ENCODE results near the gene C2orf80. TPM values are rescaled to one million over a fixed set of nuclear protein-coding genes. Genes with fewer than 3 reads are reported as not detected.
"Not testable (repeated sequence)": the region's sequence is repeated elsewhere in the genome, so short reads cannot be mapped to it uniquely, and the experiment has no call there.

C2orf80 gene
- 1.9 TPM for polyA plus RNA-seq (2013, experiment 1 of 4)
- 0.46 TPM for polyA plus RNA-seq (2013, experiment 2 of 4)
- polyA plus RNA-seq (2013, experiment 3 of 4), result 2.1 TPM
- 1.6 TPM for polyA plus RNA-seq (2013, experiment 4 of 4)

DNA sequence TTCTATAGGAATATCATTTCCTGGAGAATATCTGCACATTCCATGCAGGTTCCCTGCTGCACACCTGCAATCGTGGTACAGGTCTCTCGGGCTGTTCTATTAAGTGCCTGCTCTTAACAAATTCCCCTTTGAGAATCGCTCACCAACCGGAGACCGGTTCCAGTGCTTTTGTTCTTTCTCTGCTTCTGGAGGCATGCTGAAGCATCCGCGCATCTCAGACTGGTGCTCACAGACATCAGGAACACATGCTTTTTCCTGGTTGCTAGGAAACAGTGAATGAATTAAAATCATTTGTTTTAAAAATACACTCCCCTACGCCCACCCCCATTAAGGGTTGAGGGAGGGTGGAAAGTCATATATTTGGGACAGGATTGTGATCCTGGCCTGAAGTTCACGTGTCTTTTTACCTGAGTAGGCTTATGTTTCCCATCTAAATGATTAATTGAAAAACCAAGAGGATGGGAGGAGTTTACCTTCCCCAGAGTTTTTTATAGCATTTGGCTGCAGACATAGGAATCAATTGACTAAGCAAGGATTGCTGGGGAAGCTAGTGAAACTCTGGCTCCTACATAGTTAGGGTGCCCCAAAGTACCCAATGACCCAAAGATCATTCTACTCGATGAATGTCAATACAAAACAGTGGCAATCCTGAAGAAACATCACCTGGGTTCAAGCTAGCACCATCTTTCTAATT, at the start of gene C2orf80:
C2orf80 (minus strand) TSS at position 221 of the 694 bp plus-strand sequence. CDS start 3,044 bp downstream, outside the sequence.
- Histone ChIP-seq H3K27ac (ENCODE audit: insufficient read depth, low read depth, low read length, poor library complexity, severe bottlenecking) (peak within 1 kb of the TSS; percentile 91), H3K4me3 (ENCODE audit: insufficient read depth, low read depth, low read length) (no peak within 1 kb of the TSS), H3K4me1 (ENCODE audit: control insufficient read depth, insufficient read depth, low read length) (peaks cover 34% of the 10 kb centered on the region), H3K36me3 (ENCODE audit: control insufficient read depth, insufficient read depth, low read length) (no peaks in the 10 kb centered on the region), H3K27me3 (ENCODE audit: control insufficient read depth, insufficient read depth, low read length, poor library complexity, severe bottlenecking) (no peaks in the 10 kb centered on the region), H3K9me3 (ENCODE audit: control insufficient read depth, low read length) (no peaks in the 10 kb centered on the region)
- 53 to 69% methylated on average over 9 to 10 of the region's 10 CpGs for WGBS, 2 experiments

- peaks cover 22% of the 10 kb centered on the region for H3K36me3 ChIP-seq (ENCODE audit: control insufficient read depth, insufficient read depth, low read length)
Observed at GRCh38 chr2:208235860-208236259, 46.0 kb upstream of the C2orf80 start.

DNA sequence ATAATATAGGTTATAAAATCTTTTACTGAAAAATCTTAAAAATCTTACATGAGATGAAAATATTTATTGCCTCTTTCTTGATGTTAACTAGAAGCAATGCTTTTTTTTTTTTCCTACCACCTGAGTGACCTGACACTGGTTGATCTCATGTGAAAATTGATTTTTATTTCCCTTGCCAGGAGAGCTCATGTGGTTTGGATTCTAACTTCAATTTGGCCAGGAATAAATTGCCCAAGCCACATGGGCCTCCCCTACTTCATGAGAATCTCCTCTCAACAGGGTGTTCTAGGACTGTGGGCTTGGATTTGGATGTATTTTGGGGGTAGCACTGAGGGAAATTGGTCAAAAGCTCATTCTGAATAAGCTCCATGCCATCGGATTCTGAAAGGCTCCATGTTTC, 45.0 kb upstream of the C2orf80 start:
- WGBS, 2 experiments, result 89 to 97% methylated on average over 1 of the region's 1 CpG
- peaks cover 19% of the 10 kb centered on the region for H3K36me3 ChIP-seq (ENCODE audit: control insufficient read depth, insufficient read depth, low read length)
- H3K27ac ChIP-seq (ENCODE audit: insufficient read depth, low read depth, low read length, poor library complexity, severe bottlenecking), result no peak overlapping the region
- no peak overlapping the region for H3K4me3 ChIP-seq (ENCODE audit: insufficient read depth, low read depth, low read length)
- no peaks in the 10 kb centered on the region for H3K27me3 ChIP-seq (ENCODE audit: control insufficient read depth, insufficient read depth, low read length, poor library complexity, severe bottlenecking)
- H3K9me3 ChIP-seq (ENCODE audit: control insufficient read depth, low read length), result no peaks in the 10 kb centered on the region
- no peaks in the 10 kb centered on the region for H3K4me1 ChIP-seq (ENCODE audit: control insufficient read depth, insufficient read depth, low read length)

More at GRCh38 chr2:208235860-208236259, 46.0 kb upstream of the C2orf80 start:
- Histone ChIP-seq H3K4me3 (ENCODE audit: insufficient read depth, low read depth, low read length) (no peak overlapping the region), H3K27me3 (ENCODE audit: control insufficient read depth, insufficient read depth, low read length, poor library complexity, severe bottlenecking) (no peaks in the 10 kb centered on the region), H3K9me3 (ENCODE audit: control insufficient read depth, low read length) (no peaks in the 10 kb centered on the region), H3K4me1 (ENCODE audit: control insufficient read depth, insufficient read depth, low read length) (no peaks in the 10 kb centered on the region), H3K27ac (ENCODE audit: insufficient read depth, low read depth, low read length, poor library complexity, severe bottlenecking) (no peak overlapping the region)
- WGBS, 2 experiments, result no CpG with 5 or more reads among the region's 2 CpGs

DNA sequence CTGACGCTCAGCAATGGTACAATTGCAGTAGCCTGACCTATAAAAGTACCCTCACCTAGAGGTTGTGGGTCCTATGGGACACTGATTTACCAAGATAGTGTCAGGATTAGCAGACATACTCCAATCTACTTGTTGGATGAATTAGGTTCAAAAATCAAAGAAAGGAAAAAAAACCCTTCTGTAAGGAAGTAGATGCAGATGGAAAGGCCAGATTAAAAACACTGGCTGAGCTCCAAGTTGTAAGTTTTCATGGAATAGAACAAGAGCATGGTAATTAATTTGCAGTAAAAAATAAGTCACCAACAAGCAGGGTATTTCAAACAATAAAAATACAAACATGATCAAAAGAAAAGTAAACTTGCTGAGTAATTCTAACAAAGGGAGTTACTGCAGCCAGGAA, 38.6 kb upstream of the C2orf80 start:
- Histone ChIP-seq H3K4me1 (ENCODE audit: control insufficient read depth, insufficient read depth, low read length) (no peaks in the 10 kb centered on the region), H3K4me3 (ENCODE audit: insufficient read depth, low read depth, low read length) (no peak overlapping the region), H3K36me3 (ENCODE audit: control insufficient read depth, insufficient read depth, low read length) (no peaks in the 10 kb centered on the region), H3K27me3 (ENCODE audit: control insufficient read depth, insufficient read depth, low read length, poor library complexity, severe bottlenecking) (no peaks in the 10 kb centered on the region), H3K27ac (ENCODE audit: insufficient read depth, low read depth, low read length, poor library complexity, severe bottlenecking) (no peak overlapping the region), H3K9me3 (ENCODE audit: control insufficient read depth, low read length) (no peaks in the 10 kb centered on the region)
- WGBS, 2 experiments, result 96 to 100% methylated on average over 1 of the region's 1 CpG

- Histone ChIP-seq H3K4me3 (ENCODE audit: insufficient read depth, low read depth, low read length) (no peak overlapping the region), H3K27ac (ENCODE audit: insufficient read depth, low read depth, low read length, poor library complexity, severe bottlenecking) (no peak overlapping the region), H3K9me3 (ENCODE audit: control insufficient read depth, low read length) (no peaks in the 10 kb centered on the region), H3K36me3 (ENCODE audit: control insufficient read depth, insufficient read depth, low read length) (no peaks in the 10 kb centered on the region), H3K4me1 (ENCODE audit: control insufficient read depth, insufficient read depth, low read length) (no peaks in the 10 kb centered on the region), H3K27me3 (ENCODE audit: control insufficient read depth, insufficient read depth, low read length, poor library complexity, severe bottlenecking) (no peaks in the 10 kb centered on the region)
- 94 to 95% methylated on average over 33 of the region's 33 CpGs for whole genome bisulfite sequencing, 2 experiments
Observed at GRCh38 chr2:208227581-208228232, 37.9 kb upstream of the C2orf80 start.

DNA sequence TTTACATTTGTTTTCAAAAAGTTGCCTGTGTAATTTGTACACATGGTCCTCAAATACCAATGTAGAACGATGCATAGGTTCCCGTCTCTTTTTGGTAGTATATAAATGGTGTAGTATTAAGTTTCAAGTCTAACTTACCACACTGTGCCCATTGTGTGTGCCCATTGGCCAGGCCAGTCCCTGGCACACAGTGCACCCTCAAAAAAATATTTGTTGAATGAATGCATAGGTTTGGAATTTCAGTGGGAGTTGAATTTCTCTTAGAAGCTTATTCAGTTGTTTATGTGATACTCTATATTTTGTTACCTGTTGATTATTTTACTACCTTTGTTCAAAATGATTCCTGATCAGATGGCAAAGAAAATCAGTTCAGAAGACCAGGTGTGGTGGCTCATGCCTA, 35.0 kb upstream of the C2orf80 start:
- no peaks in the 10 kb centered on the region for H3K4me1 ChIP-seq (ENCODE audit: control insufficient read depth, insufficient read depth, low read length)
- no peaks in the 10 kb centered on the region for H3K36me3 ChIP-seq (ENCODE audit: control insufficient read depth, insufficient read depth, low read length)
- H3K27me3 ChIP-seq (ENCODE audit: control insufficient read depth, insufficient read depth, low read length, poor library complexity, severe bottlenecking), result no peaks in the 10 kb centered on the region
- no peak overlapping the region for H3K27ac ChIP-seq (ENCODE audit: insufficient read depth, low read depth, low read length, poor library complexity, severe bottlenecking)
- no peak overlapping the region for H3K4me3 ChIP-seq (ENCODE audit: insufficient read depth, low read depth, low read length)
- H3K9me3 ChIP-seq (ENCODE audit: control insufficient read depth, low read length), result no peaks in the 10 kb centered on the region
- WGBS, 2 experiments, result 94 to 100% methylated on average over 2 of the region's 2 CpGs

DNA sequence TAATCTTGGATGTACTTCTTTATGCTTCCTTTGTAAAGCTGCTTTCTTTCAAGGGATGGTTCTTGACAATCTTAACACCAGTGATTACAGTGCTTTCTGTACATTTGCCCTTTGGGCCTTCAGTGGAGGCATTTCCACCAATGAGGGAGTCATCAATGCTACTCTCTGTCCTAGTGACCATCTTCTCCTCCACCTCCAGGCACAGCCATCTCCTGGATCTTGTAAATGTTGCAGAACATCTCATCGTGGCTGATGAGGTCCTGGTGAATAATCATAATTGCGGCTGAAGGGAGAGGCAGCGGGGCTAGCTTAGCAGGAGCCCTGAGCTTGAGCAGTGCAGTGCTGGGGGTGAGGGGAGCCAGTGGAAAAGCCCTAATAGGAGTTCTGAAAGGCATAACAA, 32.5 kb upstream of the C2orf80 start:
- H3K27me3 ChIP-seq (ENCODE audit: control insufficient read depth, insufficient read depth, low read length, poor library complexity, severe bottlenecking), result no peaks in the 10 kb centered on the region
- no peak overlapping the region for H3K4me3 ChIP-seq (ENCODE audit: insufficient read depth, low read depth, low read length)
- WGBS, 2 experiments, result 94 to 97% methylated on average over 3 of the region's 3 CpGs
- H3K27ac ChIP-seq (ENCODE audit: insufficient read depth, low read depth, low read length, poor library complexity, severe bottlenecking), result no peak overlapping the region
- H3K9me3 ChIP-seq (ENCODE audit: control insufficient read depth, low read length), result no peaks in the 10 kb centered on the region
- H3K36me3 ChIP-seq (ENCODE audit: control insufficient read depth, insufficient read depth, low read length), result no peaks in the 10 kb centered on the region
- no peaks in the 10 kb centered on the region for H3K4me1 ChIP-seq (ENCODE audit: control insufficient read depth, insufficient read depth, low read length)

DNA sequence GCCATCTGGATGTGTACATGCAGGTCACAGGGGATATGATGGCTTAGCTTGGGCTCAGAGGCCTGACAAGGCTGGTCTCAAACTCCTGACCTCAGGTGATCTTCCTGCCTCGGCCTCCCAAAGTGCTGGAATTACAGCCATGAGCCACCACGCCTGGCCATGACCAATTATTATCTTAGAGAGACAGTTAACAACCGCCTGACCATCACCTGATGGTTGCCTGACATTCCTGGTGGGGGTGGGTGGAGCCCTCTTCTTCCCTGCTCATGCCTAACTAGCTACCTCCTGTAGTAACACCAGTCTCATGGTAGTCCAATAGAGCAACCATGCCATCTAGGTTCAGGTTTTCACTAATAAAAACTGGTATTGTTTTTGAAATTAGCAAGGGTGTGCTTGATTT, 32.0 kb upstream of the C2orf80 start:
- not testable (repeated sequence) for H3K4me1 ChIP-seq (ENCODE audit: control insufficient read depth, insufficient read depth, low read length); H3K36me3 ChIP-seq (ENCODE audit: control insufficient read depth, insufficient read depth, low read length); H3K4me3 ChIP-seq (ENCODE audit: insufficient read depth, low read depth, low read length); H3K27me3 ChIP-seq (ENCODE audit: control insufficient read depth, insufficient read depth, low read length, poor library complexity, severe bottlenecking); H3K9me3 ChIP-seq (ENCODE audit: control insufficient read depth, low read length); H3K27ac ChIP-seq (ENCODE audit: insufficient read depth, low read depth, low read length, poor library complexity, severe bottlenecking)
- 93 to 99% methylated on average over 3 of the region's 3 CpGs for WGBS, 2 experiments

DNA sequence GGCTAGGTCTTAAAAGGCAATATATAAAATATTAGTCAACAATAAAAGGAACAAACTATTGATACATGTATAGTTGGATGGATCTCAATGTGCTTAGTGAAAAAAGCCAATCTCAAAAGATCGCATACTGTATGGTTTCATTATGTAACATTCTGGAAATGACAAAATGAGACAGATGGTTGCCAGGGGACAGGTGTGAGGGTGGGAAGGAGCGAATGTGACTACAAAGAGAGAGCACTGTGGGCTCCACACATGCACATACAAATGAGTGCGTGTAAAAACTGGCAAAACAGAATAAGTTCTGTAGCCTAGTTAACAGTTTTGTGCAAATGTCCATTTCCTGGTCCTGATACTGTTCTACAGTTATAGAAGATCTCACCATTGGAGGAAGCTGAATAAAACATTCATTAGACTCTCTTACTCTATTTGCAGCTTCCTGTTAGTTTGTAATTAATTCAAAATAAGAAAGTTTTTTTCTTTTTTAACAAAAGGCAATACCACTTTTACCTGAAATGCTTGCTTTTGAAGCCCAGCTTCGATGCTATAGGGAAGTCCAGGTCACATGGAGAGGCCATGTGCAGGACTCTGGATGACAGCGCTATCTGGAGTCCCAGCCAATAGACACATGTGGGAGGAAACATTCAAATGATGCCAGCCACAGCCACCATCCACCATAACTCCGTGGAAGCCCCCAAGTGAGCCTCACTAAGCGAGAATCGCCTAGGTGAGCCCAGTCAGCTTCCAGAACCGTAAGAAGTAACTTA, 21.0 kb upstream of the C2orf80 start:
- Histone ChIP-seq H3K4me1 (ENCODE audit: control insufficient read depth, insufficient read depth, low read length) (no peaks in the 10 kb centered on the region), H3K36me3 (ENCODE audit: control insufficient read depth, insufficient read depth, low read length) (no peaks in the 10 kb centered on the region), H3K27me3 (ENCODE audit: control insufficient read depth, insufficient read depth, low read length, poor library complexity, severe bottlenecking) (no peaks in the 10 kb centered on the region), H3K4me3 (ENCODE audit: insufficient read depth, low read depth, low read length) (no peak overlapping the region), H3K9me3 (ENCODE audit: control insufficient read depth, low read length) (no peaks in the 10 kb centered on the region), H3K27ac (ENCODE audit: insufficient read depth, low read depth, low read length, poor library complexity, severe bottlenecking) (no peak overlapping the region)
- WGBS, 2 experiments, result 93 to 94% methylated on average over 9 of the region's 9 CpGs
